ENCODE data around the gene TMEM167B.

TMEM167B gene

DNA sequence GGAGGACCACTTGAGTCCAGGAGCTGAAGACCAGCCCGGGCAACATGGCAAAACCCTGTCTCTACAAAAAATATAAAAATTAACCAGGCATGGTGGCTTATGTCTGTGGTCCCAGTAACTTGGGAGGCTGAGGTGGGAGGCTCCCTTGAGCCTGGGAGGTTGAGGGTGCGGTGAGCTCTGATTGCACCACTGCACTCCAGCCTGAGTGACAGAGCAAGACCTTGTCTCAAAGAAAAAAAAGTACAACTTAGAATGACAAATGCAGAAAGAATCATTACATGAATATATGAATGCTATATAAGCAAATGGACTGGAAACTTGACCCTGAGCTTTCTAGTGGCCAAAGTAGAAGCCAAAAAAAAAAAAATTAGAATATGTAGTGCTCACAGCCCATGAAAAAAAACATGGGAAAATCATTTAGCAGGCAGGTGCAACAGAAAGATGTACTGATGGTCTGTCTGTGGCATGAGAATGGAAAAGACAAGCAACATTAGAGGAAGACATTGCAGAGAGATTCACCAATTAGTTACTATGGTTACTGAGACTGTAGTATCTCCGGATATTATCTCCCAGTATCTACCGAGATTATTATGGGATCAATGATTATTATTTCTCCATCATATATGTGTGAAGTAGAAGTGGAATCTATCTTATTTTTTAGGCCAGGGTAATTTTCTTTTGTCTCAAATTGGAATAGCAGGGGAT, 42.6 kb downstream of the TMEM167B start:
- H3K27ac ChIP-seq (replicated peaks): peak overlapping the region; percentile 34
- TF ChIP-seq POLR2AphosphoS5 (IDR thresholded peaks at IDR 0.05; ENCODE audit: low read depth) (no peak), GABPA (IDR thresholded peaks at IDR 0.05; ENCODE audit: low read depth) (no peak), SPI1 (IDR thresholded peaks at IDR 0.05; ENCODE audit: borderline replicate concordance, low read depth) (no peak)
- TF ChIP-seq, protein P1, sequence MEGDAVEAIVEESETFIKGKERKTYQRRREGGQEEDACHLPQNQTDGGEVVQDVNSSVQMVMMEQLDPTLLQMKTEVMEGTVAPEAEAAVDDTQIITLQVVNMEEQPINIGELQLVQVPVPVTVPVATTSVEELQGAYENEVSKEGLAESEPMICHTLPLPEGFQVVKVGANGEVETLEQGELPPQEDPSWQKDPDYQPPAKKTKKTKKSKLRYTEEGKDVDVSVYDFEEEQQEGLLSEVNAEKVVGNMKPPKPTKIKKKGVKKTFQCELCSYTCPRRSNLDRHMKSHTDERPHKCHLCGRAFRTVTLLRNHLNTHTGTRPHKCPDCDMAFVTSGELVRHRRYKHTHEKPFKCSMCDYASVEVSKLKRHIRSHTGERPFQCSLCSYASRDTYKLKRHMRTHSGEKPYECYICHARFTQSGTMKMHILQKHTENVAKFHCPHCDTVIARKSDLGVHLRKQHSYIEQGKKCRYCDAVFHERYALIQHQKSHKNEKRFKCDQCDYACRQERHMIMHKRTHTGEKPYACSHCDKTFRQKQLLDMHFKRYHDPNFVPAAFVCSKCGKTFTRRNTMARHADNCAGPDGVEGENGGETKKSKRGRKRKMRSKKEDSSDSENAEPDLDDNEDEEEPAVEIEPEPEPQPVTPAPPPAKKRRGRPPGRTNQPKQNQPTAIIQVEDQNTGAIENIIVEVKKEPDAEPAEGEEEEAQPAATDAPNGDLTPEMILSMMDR (IDR thresholded peaks at IDR 0.05; ENCODE audit: insufficient read depth, low read length): no peak
- TF ChIP-seq, protein P2, sequence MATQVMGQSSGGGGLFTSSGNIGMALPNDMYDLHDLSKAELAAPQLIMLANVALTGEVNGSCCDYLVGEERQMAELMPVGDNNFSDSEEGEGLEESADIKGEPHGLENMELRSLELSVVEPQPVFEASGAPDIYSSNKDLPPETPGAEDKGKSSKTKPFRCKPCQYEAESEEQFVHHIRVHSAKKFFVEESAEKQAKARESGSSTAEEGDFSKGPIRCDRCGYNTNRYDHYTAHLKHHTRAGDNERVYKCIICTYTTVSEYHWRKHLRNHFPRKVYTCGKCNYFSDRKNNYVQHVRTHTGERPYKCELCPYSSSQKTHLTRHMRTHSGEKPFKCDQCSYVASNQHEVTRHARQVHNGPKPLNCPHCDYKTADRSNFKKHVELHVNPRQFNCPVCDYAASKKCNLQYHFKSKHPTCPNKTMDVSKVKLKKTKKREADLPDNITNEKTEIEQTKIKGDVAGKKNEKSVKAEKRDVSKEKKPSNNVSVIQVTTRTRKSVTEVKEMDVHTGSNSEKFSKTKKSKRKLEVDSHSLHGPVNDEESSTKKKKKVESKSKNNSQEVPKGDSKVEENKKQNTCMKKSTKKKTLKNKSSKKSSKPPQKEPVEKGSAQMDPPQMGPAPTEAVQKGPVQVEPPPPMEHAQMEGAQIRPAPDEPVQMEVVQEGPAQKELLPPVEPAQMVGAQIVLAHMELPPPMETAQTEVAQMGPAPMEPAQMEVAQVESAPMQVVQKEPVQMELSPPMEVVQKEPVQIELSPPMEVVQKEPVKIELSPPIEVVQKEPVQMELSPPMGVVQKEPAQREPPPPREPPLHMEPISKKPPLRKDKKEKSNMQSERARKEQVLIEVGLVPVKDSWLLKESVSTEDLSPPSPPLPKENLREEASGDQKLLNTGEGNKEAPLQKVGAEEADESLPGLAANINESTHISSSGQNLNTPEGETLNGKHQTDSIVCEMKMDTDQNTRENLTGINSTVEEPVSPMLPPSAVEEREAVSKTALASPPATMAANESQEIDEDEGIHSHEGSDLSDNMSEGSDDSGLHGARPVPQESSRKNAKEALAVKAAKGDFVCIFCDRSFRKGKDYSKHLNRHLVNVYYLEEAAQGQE (IDR thresholded peaks at IDR 0.05; ENCODE audit: insufficient replicate concordance, low read depth): no peak
- no peaks in the 10 kb centered on the region for H3K27me3 ChIP-seq (ENCODE audit: insufficient read depth, poor library complexity, severe bottlenecking)
- no peak overlapping the region for H3K4me3 ChIP-seq (replicated peaks; ENCODE audit: insufficient read depth, low read length)
- no peak for DNase-seq (ENCODE audit: low read depth in 1 of 2, low spot score in 1 of 2)

DNA sequence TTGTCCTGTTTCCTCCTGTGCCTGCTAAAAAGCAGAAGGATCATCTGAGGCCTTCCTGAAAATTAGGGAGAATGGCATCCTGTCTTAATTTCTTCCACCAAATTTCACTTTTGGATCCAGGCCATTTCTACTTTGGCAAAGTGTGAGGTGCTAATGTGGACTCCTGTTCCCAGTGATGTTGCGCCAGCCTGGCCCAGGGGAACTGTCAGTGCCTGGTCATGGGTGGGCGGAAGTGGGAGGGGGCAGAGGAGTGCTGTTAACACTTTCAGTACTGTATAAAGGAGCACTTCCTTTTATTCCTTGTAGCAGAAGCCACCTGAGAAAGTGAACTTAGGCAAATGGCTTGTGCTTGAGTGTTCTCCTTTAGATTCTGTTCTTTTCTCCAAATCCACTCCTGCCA, 43.3 kb downstream of the TMEM167B start:
- H3K4me3 ChIP-seq (replicated peaks; ENCODE audit: insufficient read depth, low read length): no peak overlapping the region
- peak overlapping the region; percentile 34 for H3K27ac ChIP-seq (replicated peaks)
- DNase-seq (ENCODE audit: low read depth in 1 of 2, low spot score in 1 of 2): peak in 1 of 2 experiments; percentile 81
- no peaks in the 10 kb centered on the region for H3K27me3 ChIP-seq (ENCODE audit: insufficient read depth, poor library complexity, severe bottlenecking)
- TF ChIP-seq GABPA (IDR thresholded peaks at IDR 0.05; ENCODE audit: low read depth) (no peak), POLR2AphosphoS5 (IDR thresholded peaks at IDR 0.05; ENCODE audit: low read depth) (0 out of 2 replicates have a peak, but pooled peaks have one; percentile 22), SPI1 (IDR thresholded peaks at IDR 0.05; ENCODE audit: borderline replicate concordance, low read depth) (peak; percentile 95)
- TF ChIP-seq, protein P1 (IDR thresholded peaks at IDR 0.05; ENCODE audit: insufficient read depth, low read length): no peak

DNA sequence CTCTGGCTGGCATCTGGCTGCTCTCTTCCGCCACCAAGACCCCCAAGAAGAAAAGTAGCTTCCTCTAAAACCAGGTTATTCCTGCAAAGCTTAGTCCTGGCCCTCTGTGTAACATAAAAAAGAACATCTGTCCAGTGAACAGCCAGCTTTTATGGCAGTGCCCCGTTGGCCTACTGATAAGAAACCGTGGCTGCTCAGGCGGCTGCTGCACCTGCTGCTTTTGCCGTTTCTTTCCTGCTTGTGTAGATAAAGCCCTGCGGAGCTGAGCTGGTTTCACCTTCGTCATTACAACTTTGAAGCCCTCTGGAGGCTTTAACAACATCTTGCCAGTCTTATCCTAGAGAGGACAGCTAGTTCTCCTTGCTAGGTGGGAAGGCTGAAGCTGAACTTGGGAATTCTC, 43.9 kb downstream of the TMEM167B start:
- TF ChIP-seq POLR2AphosphoS5 (IDR thresholded peaks at IDR 0.05; ENCODE audit: low read depth) (no peak), SPI1 (IDR thresholded peaks at IDR 0.05; ENCODE audit: borderline replicate concordance, low read depth) (no peak), GABPA (IDR thresholded peaks at IDR 0.05; ENCODE audit: low read depth) (no peak)
- TF ChIP-seq, protein P1 (IDR thresholded peaks at IDR 0.05; ENCODE audit: insufficient read depth, low read length): no peak
- TF ChIP-seq, protein P2 (IDR thresholded peaks at IDR 0.05; ENCODE audit: insufficient replicate concordance, low read depth): no peak
- Histone ChIP-seq H3K4me3 (replicated peaks; ENCODE audit: insufficient read depth, low read length) (no peak overlapping the region), H3K27ac (replicated peaks) (peak overlapping the region; percentile 34; the same call in 1 of the 2 replicates), H3K27me3 (ENCODE audit: insufficient read depth, poor library complexity, severe bottlenecking) (no peaks in the 10 kb centered on the region)
- DNase-seq (ENCODE audit: low read depth in 1 of 2, low spot score in 1 of 2): no peak

Data from HL-60 (cell line).